ENCODE measurements around the gene ZNF135. TPM values are rescaled to one million over a fixed set of nuclear protein-coding genes. Genes with fewer than 3 reads are reported as not detected.

Gene ZNF135
- total and polyA plus RNA-seq, 2 experiments from 2014 or later: 4.8 to 10.3 TPM

- H3K79me2 ChIP-seq (replicated peaks; ENCODE audit: insufficient read depth): no peaks in the 10 kb centered on the region
- Mint-ChIP-seq H3K9me3 (peaks cover 79% of the 10 kb centered on the region), H3K4me1 (peaks cover 8% of the 10 kb centered on the region), H3K27me3 (ENCODE audit: insufficient read depth, low read depth, poor library complexity) (peaks cover 13% of the 10 kb centered on the region), H3K36me3 (ENCODE audit: low read depth) (peaks cover 40% of the 10 kb centered on the region), H3K4me3 (no peak overlapping the region), H3K27ac (no peak overlapping the region)
- H3K4me1 ChIP-seq (ENCODE audit: insufficient read depth): peaks cover 16% of the 10 kb centered on the region
- DNase-seq (ENCODE audit: low spot score): no peak
- H2AFZ ChIP-seq: 0 out of 2 replicates have a peak overlapping the region, but pooled peaks have one; percentile 99
- no peak overlapping the region for H3K4me3 ChIP-seq
- H3K27ac ChIP-seq (ENCODE audit: low read depth): no peak overlapping the region
- no peaks in the 10 kb centered on the region for H3K36me3 ChIP-seq (ENCODE audit: insufficient read depth)
- H4K20me1 ChIP-seq (replicated peaks; ENCODE audit: insufficient read depth): no peaks in the 10 kb centered on the region
- H3F3A ChIP-seq (replicated peaks; ENCODE audit: low read depth): 0 out of 2 replicates have a peak, but pooled peaks cover 4% of the 10 kb centered on the region
- H3K9me2 ChIP-seq (ENCODE audit: insufficient read depth): 0 out of 2 replicates have a peak, but pooled peaks cover 6% of the 10 kb centered on the region
- TF ChIP-seq NANOG (IDR thresholded peaks at IDR 0.05; ENCODE audit: borderline replicate concordance) (no peak), POLR2AphosphoS5 (IDR thresholded peaks at IDR 0.05; ENCODE audit: low read depth) (no peak), CREB1 (CRISPR knock-in tag; IDR thresholded peaks at IDR 0.05; ENCODE audit: low read depth) (no peak), ZNF114 (CRISPR knock-in tag; IDR thresholded peaks at IDR 0.05) (no peak), EZH2phosphoT487 (IDR thresholded peaks at IDR 0.05; ENCODE audit: unreplicated experiment) (no peak), EZH2 (IDR thresholded peaks at IDR 0.05; ENCODE audit: low read depth, unreplicated experiment) (no peak), ZNF462 (CRISPR knock-in tag; IDR thresholded peaks at IDR 0.05) (no peak), ZNF331 (CRISPR knock-in tag; IDR thresholded peaks at IDR 0.05; ENCODE audit: low read depth) (no peak), STAT1 (IDR thresholded peaks at IDR 0.05; ENCODE audit: unreplicated experiment) (no peak)
- no peaks in the 10 kb centered on the region for H3K27me3 ChIP-seq (ENCODE audit: insufficient read depth)
- ATAC-seq: no peak
- H3K4me2 ChIP-seq: no peak overlapping the region
Observed at GRCh38 chr19:58056261-58056660, 2.8 kb upstream of the ZNF135 start.
